Loucy (cell line): ENCODE measurements around the gene ZIM2.

ENCODE experiments used
- H2AFZ ChIP-seq: fragments of 200-600 bp; sonication (generic); 2 replicates; pipeline ENCODE4 v1.6.0; 2016; ENCODE audit warnings: antibody characterized with exemption, mild to moderate bottlenecking, low read length, moderate library complexity
- H3F3A ChIP-seq: fragments of 200-600 bp; 2 replicates; pipeline ENCODE4 v1.6.0; 2016; ENCODE audit warnings: antibody characterized with exemption, low read depth, mild to moderate bottlenecking
- H3K27me3 ChIP-seq: fragments of 200-600 bp; sonication (generic); 2 replicates; pipeline ENCODE4 v1.6.1; 2014; ENCODE audit warnings: low read length, mild to moderate bottlenecking; ENCODE audit not compliant: insufficient read depth, poor library complexity, severe bottlenecking
- H3K36me3 ChIP-seq: fragments of 200-600 bp; sonication (generic); 2 replicates; pipeline ENCODE4 v1.6.1; 2016; ENCODE audit warnings: low read length; ENCODE audit not compliant: insufficient read depth
- H3K4me1 ChIP-seq: fragments of 200-600 bp; sonication (generic); 2 replicates; pipeline ENCODE4 v1.5.1; 2014; ENCODE audit warnings: low read length, mild to moderate bottlenecking; ENCODE audit not compliant: insufficient read depth, poor library complexity, severe bottlenecking
- H3K4me2 ChIP-seq: fragments of 200-600 bp; sonication (generic); 2 replicates; pipeline ENCODE4 v1.6.0; 2014; ENCODE audit warnings: antibody characterized with exemption, low read length, low read depth, mild to moderate bottlenecking; ENCODE audit not compliant: poor library complexity, severe bottlenecking
- H3K4me3 ChIP-seq: fragments of 200-600 bp; sonication (generic); 2 replicates; pipeline ENCODE4 v1.5.1; 2014; ENCODE audit warnings: low read length, mild to moderate bottlenecking, mixed read lengths; ENCODE audit not compliant: poor library complexity, severe bottlenecking
- H3K79me2 ChIP-seq: fragments of 200-600 bp; sonication (generic); 2 replicates; pipeline ENCODE4 v1.6.1; 2014; ENCODE audit warnings: low read length; ENCODE audit not compliant: insufficient read depth
- H3K9ac ChIP-seq: fragments of 200-600 bp; sonication (generic); 2 replicates; pipeline ENCODE4 v1.6.0; 2014; ENCODE audit warnings: mild to moderate bottlenecking, low read depth, low read length, moderate library complexity; ENCODE audit not compliant: poor library complexity, severe bottlenecking
- H3K9me2 ChIP-seq: fragments of 200-600 bp; sonication (generic); replicated peaks from 2 replicates; pipeline ENCODE4 v1.6.1; 2016; ENCODE audit warnings: low read depth, low read length, mixed read lengths
- H3K9me3 ChIP-seq: fragments of 200-600 bp; sonication (generic); 2 replicates; pipeline ENCODE4 v1.6.1; 2014; ENCODE audit warnings: mild to moderate bottlenecking, antibody characterized with exemption, low read length, low read depth; ENCODE audit not compliant: insufficient read depth
- H4K20me1 ChIP-seq: fragments of 200-600 bp; sonication (generic); 2 replicates; pipeline ENCODE4 v1.6.0; 2014; ENCODE audit warnings: antibody characterized with exemption, low read length, mild to moderate bottlenecking; ENCODE audit not compliant: insufficient read depth, poor library complexity, severe bottlenecking
- EZH2phosphoT487 ChIP-seq: fragments of 200-600 bp; IDR thresholded peaks from 2 replicates; pipeline ENCODE4 v1.6.1; 2018; ENCODE audit warnings: antibody characterized with exemption, mild to moderate bottlenecking, moderate library complexity, borderline replicate concordance
- TF ChIP-seq, protein P1 (sequence below): fragments of 200-600 bp; sonication (generic); conservative IDR thresholded peaks from 2 replicates; pipeline ENCODE4 v1.5.1; 2014; ENCODE audit warnings: mild to moderate bottlenecking, antibody characterized with exemption, low read length

The ZIM2 gene

DNA sequence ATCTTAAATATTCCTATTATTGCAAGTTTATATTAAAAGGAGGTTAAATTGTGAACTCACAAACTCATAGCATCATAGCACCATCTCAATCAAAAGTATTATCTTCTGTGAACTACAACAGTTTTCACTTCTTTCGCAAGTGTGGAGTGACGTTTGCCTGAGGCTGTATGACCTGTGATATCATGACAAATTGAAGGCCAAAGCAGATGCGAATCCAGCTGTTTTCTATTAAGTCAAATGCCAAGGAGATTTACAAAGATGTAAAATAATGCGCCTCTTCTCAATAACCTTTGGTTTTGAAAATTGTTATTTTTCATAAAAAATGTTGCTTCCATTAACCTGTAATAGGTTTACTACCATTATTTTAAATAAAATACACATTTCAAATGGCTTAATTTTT lies 7.6 kb upstream of the ZIM2 start:
- H3K4me3 ChIP-seq, result no peak overlapping the region
- no peak overlapping the region for H2AFZ ChIP-seq
- no peaks in the 10 kb centered on the region for H3K9me2 ChIP-seq
- no peaks in the 10 kb centered on the region for H3F3A ChIP-seq
- H3K4me1 ChIP-seq, result no peaks in the 10 kb centered on the region
- H3K27me3 ChIP-seq, result no peaks in the 10 kb centered on the region
- H3K4me2 ChIP-seq, result no peak overlapping the region
- H4K20me1 ChIP-seq, result no peaks in the 10 kb centered on the region
- H3K9me3 ChIP-seq, result peaks cover 6% of the 10 kb centered on the region; the same call in 1 of the 2 replicates
- no peaks in the 10 kb centered on the region for H3K79me2 ChIP-seq
- H3K9ac ChIP-seq, result no peak overlapping the region
- no peaks in the 10 kb centered on the region for H3K36me3 ChIP-seq
- no peak for TF ChIP-seq EZH2phosphoT487
- TF ChIP-seq, protein P1, sequence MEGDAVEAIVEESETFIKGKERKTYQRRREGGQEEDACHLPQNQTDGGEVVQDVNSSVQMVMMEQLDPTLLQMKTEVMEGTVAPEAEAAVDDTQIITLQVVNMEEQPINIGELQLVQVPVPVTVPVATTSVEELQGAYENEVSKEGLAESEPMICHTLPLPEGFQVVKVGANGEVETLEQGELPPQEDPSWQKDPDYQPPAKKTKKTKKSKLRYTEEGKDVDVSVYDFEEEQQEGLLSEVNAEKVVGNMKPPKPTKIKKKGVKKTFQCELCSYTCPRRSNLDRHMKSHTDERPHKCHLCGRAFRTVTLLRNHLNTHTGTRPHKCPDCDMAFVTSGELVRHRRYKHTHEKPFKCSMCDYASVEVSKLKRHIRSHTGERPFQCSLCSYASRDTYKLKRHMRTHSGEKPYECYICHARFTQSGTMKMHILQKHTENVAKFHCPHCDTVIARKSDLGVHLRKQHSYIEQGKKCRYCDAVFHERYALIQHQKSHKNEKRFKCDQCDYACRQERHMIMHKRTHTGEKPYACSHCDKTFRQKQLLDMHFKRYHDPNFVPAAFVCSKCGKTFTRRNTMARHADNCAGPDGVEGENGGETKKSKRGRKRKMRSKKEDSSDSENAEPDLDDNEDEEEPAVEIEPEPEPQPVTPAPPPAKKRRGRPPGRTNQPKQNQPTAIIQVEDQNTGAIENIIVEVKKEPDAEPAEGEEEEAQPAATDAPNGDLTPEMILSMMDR, result no peak

GRCh38 chr19:56842412-56842811 lies 1.9 kb upstream of the ZIM2 start:
- H3K9me2 ChIP-seq, result no peaks in the 10 kb centered on the region
- H3K4me3 ChIP-seq, result no peak overlapping the region
- no peaks in the 10 kb centered on the region for H3F3A ChIP-seq
- H2AFZ ChIP-seq, result no peak overlapping the region
- no peaks in the 10 kb centered on the region for H3K79me2 ChIP-seq
- H3K4me2 ChIP-seq, result no peak overlapping the region
- no peak overlapping the region for H3K9ac ChIP-seq
- no peaks in the 10 kb centered on the region for H3K27me3 ChIP-seq
- H3K4me1 ChIP-seq, result no peaks in the 10 kb centered on the region
- TF ChIP-seq, protein P1, result no peak
- TF ChIP-seq EZH2phosphoT487, result no peak
- H4K20me1 ChIP-seq, result no peaks in the 10 kb centered on the region
- H3K36me3 ChIP-seq, result no peaks in the 10 kb centered on the region
- peaks cover 13% of the 10 kb centered on the region; the same call in 1 of the 2 replicates for H3K9me3 ChIP-seq

DNA sequence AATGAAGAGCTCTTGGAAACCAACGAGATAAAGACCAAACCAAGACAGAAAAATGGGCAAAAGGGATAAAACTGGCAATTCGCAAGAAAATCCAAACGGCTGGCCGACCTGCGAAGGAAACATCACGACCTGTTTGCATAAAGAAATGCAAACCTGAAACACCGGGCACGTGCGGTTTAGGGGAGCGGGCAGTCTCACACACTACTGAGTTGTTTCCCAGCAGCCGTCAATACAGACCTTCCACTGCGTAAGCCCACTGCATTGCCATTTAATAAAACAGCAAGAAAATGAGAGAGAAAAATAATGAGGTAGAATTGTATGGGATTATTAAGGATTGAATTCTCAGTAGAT lies 642 bp upstream of the ZIM2 start:
- Histone ChIP-seq H2AFZ (no peak overlapping the region), H3K36me3 (no peaks in the 10 kb centered on the region), H3K4me2 (no peak overlapping the region), H3F3A (no peaks in the 10 kb centered on the region), H3K79me2 (no peaks in the 10 kb centered on the region), H3K4me1 (no peaks in the 10 kb centered on the region), H3K9me3 (peaks cover 15% of the 10 kb centered on the region; the same call in 1 of the 2 replicates), H3K9me2 (no peaks in the 10 kb centered on the region), H3K27me3 (no peaks in the 10 kb centered on the region), H4K20me1 (no peaks in the 10 kb centered on the region), H3K4me3 (no peak overlapping the region), H3K9ac (no peak overlapping the region)
- no peak for TF ChIP-seq EZH2phosphoT487
- TF ChIP-seq, protein P1, result no peak
